B cell (primary cell): ENCODE results near the gene CPLX1. TPM values are rescaled to one million over a fixed set of nuclear protein-coding genes. Genes with fewer than 3 reads are reported as not detected.
A peak's percentile ranks its signal among the peaks of the same experiment; 100 is the strongest.

Experiments used
- ATAC-seq: fragments of 200-7000 bp; cut with Tn5 transposase; one replicate; pipeline ENCODE4 v1.10.0; 2021; ENCODE audit warnings: low read depth, mild to moderate bottlenecking, moderate number of reproducible peaks, moderate library complexity
- CTCF ChIA-PET: fragments of 350-600 bp; sonication (Branson Sonifier 250); formaldehyde crosslinking; loops from one replicate; lab custom pipeline; 2021; ENCODE audit warnings: antibody characterized with exemption, inconsistent platforms; lab: Charles Lee
- POLR2A ChIA-PET: fragments of 350-600 bp; sonication (Branson Sonifier 250); formaldehyde crosslinking; loops from one replicate; lab custom pipeline; 2021; ENCODE audit warnings: antibody characterized with exemption; lab: Charles Lee
- DNase-seq: peaks from one replicate; pipeline ENCODE4 v3.0.0; 2013
- H2AFZ ChIP-seq: 2 replicates; pipeline ENCODE4 v1.6.1; 2012; ENCODE audit warnings: mild to moderate bottlenecking, low read depth, low read length; ENCODE audit not compliant: insufficient read depth, poor library complexity, severe bottlenecking
- H3K27ac ChIP-seq, 2 donors: 1 replicate in 1 of 2; 2 replicates in 1 of 2; pipeline ENCODE4 v1.5.1; 2012 to 2013; ENCODE audit warnings: low read length in 2 of 2, mild to moderate bottlenecking in 2 of 2, moderate library complexity in 1 of 2
- H3K27me3 ChIP-seq, 4 experiments: fragments of 200-600 bp in 1 of 4; sonication (generic) in 1 of 4; replicated peaks in 1 of 4; 1 replicate in 2 of 4; 2 replicates in 2 of 4; pipeline versions ENCODE4 v1.6.1 to v1.7.0; 2013 to 2016; ENCODE audit warnings: low read length in 3 of 4, mild to moderate bottlenecking in 2 of 4, mixed read lengths in 1 of 4, moderate library complexity in 1 of 4; ENCODE audit not compliant: insufficient read depth in 4 of 4, control insufficient read depth in 3 of 4; ENCODE audit errors: control extremely low read depth in 1 of 4
- H3K36me3 ChIP-seq, 2 experiments: replicated peaks in 1 of 2; 1 replicate in 1 of 2; 2 replicates in 1 of 2; pipeline versions ENCODE4 v1.6.1 to v1.7.1; 2013; ENCODE audit warnings: low read length in 1 of 2; ENCODE audit not compliant: insufficient read depth in 2 of 2, control insufficient read depth in 1 of 2; ENCODE audit errors: control extremely low read depth in 1 of 2, extremely low read depth in 1 of 2
- H3K4me1 ChIP-seq, 2 donors: fragments of 200-600 bp in 1 of 2; sonication (generic) in 1 of 2; 1 replicate in 1 of 2; 2 replicates in 1 of 2; pipeline versions ENCODE4 v1.5.1 to v1.6.1; 2013 to 2017; ENCODE audit warnings: low read length in 2 of 2; ENCODE audit not compliant: control insufficient read depth in 2 of 2, insufficient read depth in 2 of 2
- H3K4me2 ChIP-seq: replicated peaks from 2 replicates; pipeline ENCODE3; 2012; ENCODE audit warnings: mild to moderate bottlenecking, low read depth, low read length; ENCODE audit not compliant: poor library complexity, severe bottlenecking
- H3K4me3 ChIP-seq, 5 experiments: fragments of 200-600 bp in 1 of 5; sonication (generic) in 1 of 5; 1 replicate in 3 of 5; 2 replicates in 2 of 5; pipeline versions ENCODE4 v1.5.1 to v1.7.0; 2011 to 2016; ENCODE audit warnings: low read length in 4 of 5, mild to moderate bottlenecking in 4 of 5, low read depth in 2 of 5, control low read depth in 1 of 5, moderate library complexity in 1 of 5; ENCODE audit not compliant: insufficient read depth in 1 of 5; ENCODE audit errors: control extremely low read depth in 1 of 5, extremely low read depth in 1 of 5
- H3K79me2 ChIP-seq: fragments of 200-600 bp; sonication (generic); one replicate; pipeline ENCODE4 v1.6.0; 2016; ENCODE audit warnings: low read length; ENCODE audit not compliant: control insufficient read depth, insufficient read depth
- H3K9ac ChIP-seq: fragments of 200-600 bp; sonication (generic); 2 replicates; pipeline ENCODE4 v1.6.1; 2017; ENCODE audit warnings: mild to moderate bottlenecking, low read length, moderate library complexity
- H3K9me3 ChIP-seq, 3 donors: one replicate each; pipeline versions ENCODE4 v1.6.1 to v1.7.1; 2013; ENCODE audit warnings: low read length in 2 of 3; ENCODE audit not compliant: control insufficient read depth in 2 of 3, insufficient read depth in 1 of 3; ENCODE audit errors: control extremely low read depth in 1 of 3
- H4K20me1 ChIP-seq: 2 replicates; pipeline ENCODE4 v1.6.0; 2012; ENCODE audit warnings: mild to moderate bottlenecking, low read length; ENCODE audit not compliant: insufficient read depth, control insufficient read depth, poor library complexity, severe bottlenecking
- H3K27ac Mint-ChIP-seq: one replicate; pipeline ENCODE4 v1.8.0; 2021; ENCODE audit warnings: mixed read lengths
- H3K27me3 Mint-ChIP-seq: one replicate; pipeline ENCODE4 v1.8.0; 2021; ENCODE audit warnings: mixed read lengths
- H3K4me1 Mint-ChIP-seq: one replicate; pipeline ENCODE4 v1.8.0; 2021; ENCODE audit warnings: mixed read lengths
- H3K4me3 Mint-ChIP-seq: one replicate; pipeline ENCODE4 v1.8.0; 2021; ENCODE audit warnings: mixed read lengths
- H3K9me3 Mint-ChIP-seq: one replicate; pipeline ENCODE4 v1.8.0; 2022; ENCODE audit warnings: mixed read lengths; ENCODE audit not compliant: insufficient read depth
- EZH2 ChIP-seq: IDR thresholded peaks from 2 replicates; pipeline ENCODE4 v1.6.1; 2012; ENCODE audit warnings: borderline replicate concordance, low read depth, mild to moderate bottlenecking, moderate library complexity, low read length; ENCODE audit not compliant: insufficient read depth, poor library complexity, severe bottlenecking
- WGBS: methylation state at CpG from one replicate; pipeline ENCODE4 v1.1.5; 2013; ENCODE audit warnings: missing lambda C conversion rate; ENCODE audit not compliant: insufficient coverage; 5-methylcytosine and 5-hydroxymethylcytosine counted together
- intact Hi-C: fragments of 100-400 bp; cut with micrococcal nuclease; formaldehyde crosslinking; loops from one replicate; pipeline ENCODE4 v1.10.0; 2022
- polyA plus RNA-seq: library from polyadenylated mRNA; depleted of rRNA; stranded (reverse); fragments of >200 nt; gene quantifications from 2 replicates; pipeline ENCODE4 v1.2.3, GENCODE V29; 2012
- total RNA-seq, 2 donors: library from RNA; stranded (reverse); fragments of 120-200 nt in 1 of 2; gene quantifications; 1 replicate in 1 of 2; 2 replicates in 1 of 2; pipeline versions ENCODE4 v1.2.3 to v1.2.4, GENCODE V29; 2013 to 2022
- TF ChIP-seq, protein P1 (sequence below): fragments of 200-600 bp; IDR thresholded peaks from one replicate; pipeline ENCODE4 v1.8.0; 2022; ENCODE audit warnings: antibody characterized with exemption, mild to moderate bottlenecking

The CPLX1 gene
- total and polyA plus RNA-seq, 2 donors (not counting 1 experiment from before 2014, with no cell fraction given): not detected

DNA sequence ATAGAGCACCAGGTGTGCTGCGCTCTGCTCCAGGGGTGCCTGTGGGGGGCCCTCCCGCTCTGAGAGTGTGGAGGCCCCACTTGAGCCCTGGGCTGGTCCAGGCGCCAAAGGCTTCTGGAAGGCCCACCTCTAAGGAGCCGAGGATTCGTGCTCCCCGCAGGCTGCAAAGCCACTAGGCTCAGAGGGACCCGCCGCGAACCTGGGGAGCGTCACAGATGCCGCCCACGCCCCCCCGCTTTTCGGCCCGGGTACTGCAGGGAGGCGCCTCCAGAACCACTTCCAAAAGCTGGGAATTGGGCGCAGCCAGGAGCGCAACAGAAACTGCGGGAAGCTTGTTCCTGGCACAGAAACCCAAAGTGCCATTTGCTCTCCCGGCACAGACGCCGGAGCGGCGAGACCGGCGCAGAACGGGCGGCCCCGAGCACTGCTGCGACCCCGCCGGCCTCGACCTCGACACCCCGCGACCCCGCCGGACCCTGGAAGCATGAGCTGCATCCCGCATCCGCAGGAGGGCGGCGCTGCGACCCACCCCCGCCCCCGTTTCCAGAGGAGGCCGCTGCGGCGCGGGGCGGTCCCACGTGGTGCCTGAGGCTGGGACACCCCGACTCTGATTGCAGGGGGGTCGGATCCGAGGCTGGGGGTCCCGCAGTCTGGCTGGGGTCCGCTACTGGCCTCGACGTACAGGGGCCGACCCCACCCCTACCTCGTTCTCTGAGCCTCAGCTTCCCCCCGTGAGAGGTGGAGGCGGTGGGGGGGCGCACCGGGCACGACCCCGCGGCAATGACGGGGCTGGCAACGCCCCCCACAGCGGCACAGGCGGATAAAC lies 30.8 kb downstream of the CPLX1 start:
- Histone ChIP-seq H3K4me2 (peak overlapping the region; percentile 69), H3K27ac (no peak overlapping the region), H3K4me1 (peaks cover 36 to 39% of the 10 kb centered on the region in 2 donors), H3K79me2 (no peaks in the 10 kb centered on the region), H3K9ac (peak overlapping the region; percentile 26), H3K4me3 (peak overlapping the region in 3 of 5 experiments; percentile 1 to 41 (median 11)), H3K36me3 (no peaks in the 10 kb centered on the region), H3K27me3 (peaks cover 0 to 54% (median 31%) of the 10 kb centered on the region in 4 experiments), H3K9me3 (peaks cover 0 to 9% (median 0%) of the 10 kb centered on the region in 3 donors), H4K20me1 (no peaks in the 10 kb centered on the region), H2AFZ (peak overlapping the region; percentile 42)
- ChIA-PET POLR2A (no interaction called here), CTCF (interaction anchor here (1.5 kb wide), 1 partner anchor 52 kb away, joined by 4 read pairs; no protein-coding TSS in a partner anchor)
- peaks cover 29% of the 10 kb centered on the region for H3K4me1 Mint-ChIP-seq
- intact Hi-C loops: no loop called here
- DNase-seq (peak; percentile 27), ATAC-seq (no peak)
- peaks cover 48% of the 10 kb centered on the region for H3K27me3 Mint-ChIP-seq
- H3K27ac Mint-ChIP-seq: no peak overlapping the region
- H3K4me3 Mint-ChIP-seq: peak overlapping the region; percentile 65
- WGBS: 5% methylated on average over 53 of the region's 71 CpGs
- TF ChIP-seq, protein P1, sequence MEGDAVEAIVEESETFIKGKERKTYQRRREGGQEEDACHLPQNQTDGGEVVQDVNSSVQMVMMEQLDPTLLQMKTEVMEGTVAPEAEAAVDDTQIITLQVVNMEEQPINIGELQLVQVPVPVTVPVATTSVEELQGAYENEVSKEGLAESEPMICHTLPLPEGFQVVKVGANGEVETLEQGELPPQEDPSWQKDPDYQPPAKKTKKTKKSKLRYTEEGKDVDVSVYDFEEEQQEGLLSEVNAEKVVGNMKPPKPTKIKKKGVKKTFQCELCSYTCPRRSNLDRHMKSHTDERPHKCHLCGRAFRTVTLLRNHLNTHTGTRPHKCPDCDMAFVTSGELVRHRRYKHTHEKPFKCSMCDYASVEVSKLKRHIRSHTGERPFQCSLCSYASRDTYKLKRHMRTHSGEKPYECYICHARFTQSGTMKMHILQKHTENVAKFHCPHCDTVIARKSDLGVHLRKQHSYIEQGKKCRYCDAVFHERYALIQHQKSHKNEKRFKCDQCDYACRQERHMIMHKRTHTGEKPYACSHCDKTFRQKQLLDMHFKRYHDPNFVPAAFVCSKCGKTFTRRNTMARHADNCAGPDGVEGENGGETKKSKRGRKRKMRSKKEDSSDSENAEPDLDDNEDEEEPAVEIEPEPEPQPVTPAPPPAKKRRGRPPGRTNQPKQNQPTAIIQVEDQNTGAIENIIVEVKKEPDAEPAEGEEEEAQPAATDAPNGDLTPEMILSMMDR: no peak
- TF ChIP-seq EZH2: peak; percentile 55
- H3K9me3 Mint-ChIP-seq: no peaks in the 10 kb centered on the region
